HG03139 (cell line): ENCODE data around the gene SMARCA2.

ENCODE experiments used
- ATAC-seq: cut with Tn5 transposase; IDR thresholded peaks from one replicate; pipeline ENCODE4 v1.9.1; 2021; ENCODE audit not compliant: unreplicated experiment

The SMARCA2 gene

GRCh38 chr9:2199999-2200796 is 185.1 kb downstream of the SMARCA2 start:
- ATAC-seq = no peak

GRCh38 chr9:2208465-2208864 is 193.3 kb downstream of the SMARCA2 start:
- no peak for ATAC-seq

- no peak for ATAC-seq
These were observed 193.8 kb downstream of the SMARCA2 start for GRCh38 chr9:2208991-2209390.

- ATAC-seq = no peak
These were observed 194.3 kb downstream of the SMARCA2 start for GRCh38 chr9:2209400-2209799.

- ATAC-seq = no peak
These were observed 195.1 kb downstream of the SMARCA2 start for GRCh38 chr9:2210201-2210600.

GRCh38 chr9:2213830-2214468 is 198.8 kb downstream of the SMARCA2 start:
- no peak for ATAC-seq

GRCh38 chr9:2214707-2215106 is 199.6 kb downstream of the SMARCA2 start:
- no peak for ATAC-seq

GRCh38 chr9:2215921-2216441 is 200.8 kb downstream of the SMARCA2 start:
- ATAC-seq = no peak

- no peak for ATAC-seq
These were observed 201.4 kb downstream of the SMARCA2 start for GRCh38 chr9:2216591-2216990.

- ATAC-seq = no peak
These were observed 202.4 kb downstream of the SMARCA2 start for GRCh38 chr9:2217540-2217939.

- ATAC-seq = no peak
These were observed 204.9 kb downstream of the SMARCA2 start for GRCh38 chr9:2220036-2220435.

- ATAC-seq = no peak
These were observed 212.2 kb downstream of the SMARCA2 start for GRCh38 chr9:2227144-2227867.

GRCh38 chr9:2228132-2228531 is 213.0 kb downstream of the SMARCA2 start:
- ATAC-seq = no peak

GRCh38 chr9:2228641-2229040 is 213.5 kb downstream of the SMARCA2 start:
- no peak for ATAC-seq

- peak; percentile 82 for ATAC-seq
These were observed 214.1 kb downstream of the SMARCA2 start for GRCh38 chr9:2229109-2229721.

- no peak for ATAC-seq
These were observed 215.2 kb downstream of the SMARCA2 start for GRCh38 chr9:2230362-2230761.

GRCh38 chr9:2231101-2231500 is 216.0 kb downstream of the SMARCA2 start:
- ATAC-seq = no peak

- no peak for ATAC-seq
These were observed 216.7 kb downstream of the SMARCA2 start for GRCh38 chr9:2231829-2232228.

GRCh38 chr9:2233274-2233673 is 218.1 kb downstream of the SMARCA2 start:
- ATAC-seq = no peak

GRCh38 chr9:2234371-2234893 is 219.3 kb downstream of the SMARCA2 start:
- no peak for ATAC-seq

GRCh38 chr9:2235623-2236022 is 220.5 kb downstream of the SMARCA2 start:
- no peak for ATAC-seq
